Right lobe of liver (tissue), 4 donors: ENCODE data around the gene KLK3.

ENCODE experiments used
- CTCF ChIP-seq, 4 donors: fragments of 200-600 bp in 3 of 4; fragments of 450-650 bp in 1 of 4; IDR thresholded peaks; one replicate each; pipeline versions ENCODE4 v1.5.1 to v1.8.0; 2016 to 2022; ENCODE audit warnings: antibody characterized with exemption in 4 of 4, mild to moderate bottlenecking in 2 of 4
- POLR2A ChIP-seq: fragments of 450-650 bp; IDR thresholded peaks from one replicate; pipeline ENCODE4 v1.6.1; 2017; ENCODE audit warnings: antibody characterized with exemption, mild to moderate bottlenecking
- donor health status: DM: no; HTN: no; CAD: no.
- donor health status: DM: no; HTN: no; CAD: no.
- donor health status: DM: no; HTN: yes; CAD: no.

- TF ChIP-seq CTCF (IDR thresholded peaks at IDR 0.05), result no peak
- TF ChIP-seq POLR2A, result no peak
Measured at GRCh38 chr19:50897191-50897607, 42.5 kb downstream of the KLK3 start.
